Measurements from ENCODE around the gene ABCG4.

DNA sequence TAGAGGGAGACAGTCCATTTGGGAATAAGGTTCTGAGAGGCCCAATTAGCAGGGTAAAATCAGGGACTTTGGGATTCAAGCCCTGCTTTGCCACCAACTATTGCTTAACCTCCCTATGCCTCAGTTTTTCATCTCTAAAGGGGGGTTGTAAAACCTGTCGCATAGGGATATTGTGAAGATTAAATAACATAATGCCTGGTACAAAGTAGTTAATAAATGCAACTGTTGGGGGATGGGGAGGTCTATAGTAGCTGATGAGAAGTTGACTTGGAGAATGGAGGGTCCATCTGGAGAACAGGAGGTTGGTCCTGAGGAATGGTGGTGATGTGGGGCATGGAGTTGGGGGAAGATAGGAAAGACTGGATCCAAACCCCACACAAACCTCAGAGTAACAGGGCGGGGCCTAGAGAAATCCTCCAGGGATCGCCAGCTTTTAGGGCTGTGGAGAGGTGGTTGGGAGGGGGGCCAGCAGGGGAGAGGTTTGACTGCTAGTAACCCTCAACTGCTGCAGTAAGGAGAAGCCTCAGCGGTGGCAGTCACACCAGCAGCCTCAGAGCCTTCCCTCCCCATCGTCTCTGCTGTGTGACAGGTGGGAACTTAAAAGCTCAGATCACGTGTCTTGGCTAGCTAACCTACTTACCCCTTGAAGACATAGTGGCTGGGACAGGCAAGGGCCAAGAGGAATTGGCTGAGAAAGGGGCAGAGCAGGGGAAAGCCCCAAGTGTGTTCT lies 1.1 kb upstream of the ABCG4 start:
- TF ChIP-seq, protein P1, sequence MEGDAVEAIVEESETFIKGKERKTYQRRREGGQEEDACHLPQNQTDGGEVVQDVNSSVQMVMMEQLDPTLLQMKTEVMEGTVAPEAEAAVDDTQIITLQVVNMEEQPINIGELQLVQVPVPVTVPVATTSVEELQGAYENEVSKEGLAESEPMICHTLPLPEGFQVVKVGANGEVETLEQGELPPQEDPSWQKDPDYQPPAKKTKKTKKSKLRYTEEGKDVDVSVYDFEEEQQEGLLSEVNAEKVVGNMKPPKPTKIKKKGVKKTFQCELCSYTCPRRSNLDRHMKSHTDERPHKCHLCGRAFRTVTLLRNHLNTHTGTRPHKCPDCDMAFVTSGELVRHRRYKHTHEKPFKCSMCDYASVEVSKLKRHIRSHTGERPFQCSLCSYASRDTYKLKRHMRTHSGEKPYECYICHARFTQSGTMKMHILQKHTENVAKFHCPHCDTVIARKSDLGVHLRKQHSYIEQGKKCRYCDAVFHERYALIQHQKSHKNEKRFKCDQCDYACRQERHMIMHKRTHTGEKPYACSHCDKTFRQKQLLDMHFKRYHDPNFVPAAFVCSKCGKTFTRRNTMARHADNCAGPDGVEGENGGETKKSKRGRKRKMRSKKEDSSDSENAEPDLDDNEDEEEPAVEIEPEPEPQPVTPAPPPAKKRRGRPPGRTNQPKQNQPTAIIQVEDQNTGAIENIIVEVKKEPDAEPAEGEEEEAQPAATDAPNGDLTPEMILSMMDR (IDR thresholded peaks at IDR 0.05 in 2 of 3, conservative IDR thresholded peaks at IDR 0.05 in 1 of 3; ENCODE audit: insufficient read depth in 2 of 3, low read depth in 1 of 3, low read length in 3 of 3): no peak
- TF ChIP-seq, protein P2, sequence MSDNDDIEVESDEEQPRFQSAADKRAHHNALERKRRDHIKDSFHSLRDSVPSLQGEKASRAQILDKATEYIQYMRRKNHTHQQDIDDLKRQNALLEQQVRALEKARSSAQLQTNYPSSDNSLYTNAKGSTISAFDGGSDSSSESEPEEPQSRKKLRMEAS (CRISPR knock-in tag; IDR thresholded peaks at IDR 0.05): no peak
- TF ChIP-seq RBM15 (IDR thresholded peaks at IDR 0.05; ENCODE audit: insufficient read depth, low read length) (no peak), ASH1L (IDR thresholded peaks at IDR 0.05; ENCODE audit: borderline replicate concordance, low read depth, partially characterized antibody) (no peak), CHD2 (IDR thresholded peaks at IDR 0.05; ENCODE audit: low read depth, low read length) (no peak), MXI1 (IDR thresholded peaks at IDR 0.05; ENCODE audit: low read depth, low read length) (no peak)
